ENCODE results near the gene IRAK4.
"Not testable (repeated sequence)": the region's sequence is repeated elsewhere in the genome, so short reads cannot be mapped to it uniquely, and the experiment has no call there.

IRAK4 gene

GRCh38 chr12:43758728-43759563 lies at the start of gene IRAK4, which contains the start of gene PUS7L:
Gene IRAK4 (plus strand): TSS chr12:43758951. CDS start chr12:43768112, 9,161 bp downstream.
Gene PUS7L (minus strand): TSS chr12:43758790. CDS start chr12:43755245, 3,545 bp downstream.
- peak; percentile 99 for DNase-seq

- DNase-seq = no peak
Observed at GRCh38 chr12:43711348-43711747, 47.4 kb upstream of the IRAK4 start.

GRCh38 chr12:43722621-43723020 lies 36.1 kb upstream of the IRAK4 start:
- DNase-seq = no peak

GRCh38 chr12:43723134-43723533 lies 35.6 kb upstream of the IRAK4 start:
- no peak for DNase-seq

GRCh38 chr12:43728117-43728516 lies 30.6 kb upstream of the IRAK4 start:
- DNase-seq = peak; percentile 47

- no peak for DNase-seq
Observed at GRCh38 chr12:43728698-43729097, 30.1 kb upstream of the IRAK4 start.

GRCh38 chr12:43730283-43730682 lies 28.5 kb upstream of the IRAK4 start:
- no peak for DNase-seq

GRCh38 chr12:43733687-43734086 lies 25.1 kb upstream of the IRAK4 start:
- peak; percentile 5 for DNase-seq

GRCh38 chr12:43736927-43737440 lies 21.8 kb upstream of the IRAK4 start:
- no peak for DNase-seq

GRCh38 chr12:43737646-43738045 lies 21.1 kb upstream of the IRAK4 start:
- DNase-seq = no peak

GRCh38 chr12:43740511-43741100 lies 18.1 kb upstream of the IRAK4 start:
- no peak for DNase-seq

- no peak for DNase-seq
Observed at GRCh38 chr12:43742106-43742505, 16.6 kb upstream of the IRAK4 start.

GRCh38 chr12:43744826-43745225 lies 13.9 kb upstream of the IRAK4 start:
- DNase-seq = no peak

GRCh38 chr12:43749016-43749415 lies 9.7 kb upstream of the IRAK4 start:
- no peak for DNase-seq

GRCh38 chr12:43750814-43751213 lies 7.9 kb upstream of the IRAK4 start:
- DNase-seq = no peak

- not testable (repeated sequence) for DNase-seq
Observed at GRCh38 chr12:43751360-43751759, 7.4 kb upstream of the IRAK4 start.

GRCh38 chr12:43754015-43754414 lies 4.7 kb upstream of the IRAK4 start:
- no peak for DNase-seq

GRCh38 chr12:43758247-43758727 lies 464 bp upstream of the IRAK4 start:
- DNase-seq = peak; percentile 66

- no peak for DNase-seq
Observed at GRCh38 chr12:43760396-43760795, 1.6 kb downstream of the IRAK4 start.

- DNase-seq = no peak
Observed at GRCh38 chr12:43761500-43761899, 2.7 kb downstream of the IRAK4 start.

- no peak for DNase-seq
Observed at GRCh38 chr12:43762596-43762995, 3.8 kb downstream of the IRAK4 start.

- DNase-seq = no peak
Observed at GRCh38 chr12:43763769-43764168, 5.0 kb downstream of the IRAK4 start.

- no peak for DNase-seq
Observed at GRCh38 chr12:43764528-43764927, 5.8 kb downstream of the IRAK4 start.

- DNase-seq = no peak
Observed at GRCh38 chr12:43766291-43766690, 7.5 kb downstream of the IRAK4 start.

Measured in OCI-M1 (cell line).